ENCODE data around the gene CDH4.

DNA sequence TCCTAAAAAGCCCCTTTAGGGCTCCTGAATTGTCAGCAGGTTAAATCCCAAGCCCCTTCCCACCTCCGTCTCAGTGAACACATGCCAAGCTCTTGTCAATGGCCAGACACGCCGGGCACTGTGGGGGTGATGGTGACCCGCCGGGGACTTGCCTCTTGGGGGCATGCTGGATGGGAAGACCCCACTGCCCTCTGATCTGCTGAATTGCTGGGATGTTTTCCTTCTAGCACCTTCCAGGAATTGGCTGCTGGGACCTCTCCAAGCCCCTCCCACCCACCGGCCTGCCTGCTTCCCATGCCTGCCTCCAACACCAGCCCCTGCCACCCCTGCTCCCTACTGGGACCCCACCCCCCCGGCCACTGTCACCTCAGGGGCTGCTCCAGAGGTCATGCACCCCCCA, 345.9 kb downstream of the CDH4 start:
- TF ChIP-seq CTCF (CRISPR knock-in tag; IDR thresholded peaks at IDR 0.05) = no peak
- no peak for TF ChIP-seq SP1 (IDR thresholded peaks at IDR 0.05)
- TF ChIP-seq SP1 (CRISPR knock-in tag; IDR thresholded peaks at IDR 0.05) = no peak

Data from HepG2 (cell line).